GM21576 (cell line): ENCODE data around the gene ICAM3.

Source experiments
- ATAC-seq: cut with Tn5 transposase; IDR thresholded peaks from one replicate; pipeline ENCODE4 v1.9.1; 2021; ENCODE audit warnings: mild to moderate bottlenecking, moderate library complexity; ENCODE audit not compliant: unreplicated experiment

Gene ICAM3

GRCh38 chr19:10292206-10292788 lies 47.1 kb downstream of the ICAM3 start:
- peak; percentile 37 for ATAC-seq

GRCh38 chr19:10291554-10292205 lies 47.7 kb downstream of the ICAM3 start:
- ATAC-seq, result no peak

DNA sequence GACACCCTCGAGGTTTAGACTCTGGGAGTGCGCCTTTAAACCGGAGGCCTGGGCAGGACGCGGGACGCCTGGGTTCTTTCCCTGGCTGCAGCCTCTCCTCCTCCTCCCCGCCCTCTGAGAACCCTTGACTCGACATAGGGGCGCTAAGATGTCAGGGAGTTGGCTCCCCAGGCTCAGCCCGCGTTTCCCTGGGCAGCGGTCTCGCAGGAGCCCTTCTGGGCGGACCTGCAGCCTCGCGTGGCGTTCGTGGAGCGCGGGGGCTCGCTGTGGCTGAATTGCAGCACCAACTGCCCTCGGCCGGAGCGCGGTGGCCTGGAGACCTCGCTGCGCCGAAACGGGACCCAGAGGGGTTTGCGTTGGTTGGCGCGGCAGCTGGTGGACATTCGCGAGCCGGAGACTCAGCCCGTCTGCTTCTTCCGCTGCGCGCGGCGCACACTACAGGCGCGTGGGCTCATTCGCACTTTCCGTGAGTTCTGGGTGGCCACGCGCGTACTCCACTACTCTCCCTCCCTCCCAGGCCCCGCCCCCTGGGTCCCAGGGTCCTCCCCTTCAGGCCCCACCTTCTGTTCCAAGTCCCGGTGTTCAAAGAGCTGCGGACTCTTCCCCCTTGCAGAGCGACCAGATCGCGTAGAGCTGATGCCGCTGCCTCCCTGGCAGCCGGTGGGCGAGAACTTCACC lies 48.4 kb downstream of the ICAM3 start:
- ATAC-seq, result no peak

DNA sequence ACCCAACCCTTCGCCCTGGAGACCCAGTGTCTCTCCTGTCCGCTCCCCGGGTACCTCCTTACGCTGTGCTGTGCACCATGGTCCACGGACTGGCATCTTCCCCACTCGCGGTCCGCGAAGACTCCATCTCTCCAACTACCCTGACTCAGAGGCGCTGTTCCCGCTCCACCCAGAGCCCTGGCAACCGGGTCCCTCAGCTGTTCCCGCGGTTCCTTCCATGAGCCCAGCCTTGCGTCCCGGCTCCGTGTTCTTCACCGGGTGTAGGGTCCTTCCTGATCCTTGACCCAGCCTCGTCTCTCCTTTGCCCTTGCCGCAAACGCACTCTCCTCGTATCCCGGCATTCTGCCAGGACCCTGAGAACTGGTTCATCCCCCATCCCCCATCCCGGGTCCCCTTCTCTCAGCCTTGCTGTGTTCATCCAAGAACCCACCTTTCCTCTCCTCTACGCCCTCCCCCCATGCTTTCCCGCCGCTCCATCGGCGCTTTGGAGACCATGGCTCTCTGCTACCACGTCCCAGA lies 49.0 kb downstream of the ICAM3 start:
- no peak for ATAC-seq

DNA sequence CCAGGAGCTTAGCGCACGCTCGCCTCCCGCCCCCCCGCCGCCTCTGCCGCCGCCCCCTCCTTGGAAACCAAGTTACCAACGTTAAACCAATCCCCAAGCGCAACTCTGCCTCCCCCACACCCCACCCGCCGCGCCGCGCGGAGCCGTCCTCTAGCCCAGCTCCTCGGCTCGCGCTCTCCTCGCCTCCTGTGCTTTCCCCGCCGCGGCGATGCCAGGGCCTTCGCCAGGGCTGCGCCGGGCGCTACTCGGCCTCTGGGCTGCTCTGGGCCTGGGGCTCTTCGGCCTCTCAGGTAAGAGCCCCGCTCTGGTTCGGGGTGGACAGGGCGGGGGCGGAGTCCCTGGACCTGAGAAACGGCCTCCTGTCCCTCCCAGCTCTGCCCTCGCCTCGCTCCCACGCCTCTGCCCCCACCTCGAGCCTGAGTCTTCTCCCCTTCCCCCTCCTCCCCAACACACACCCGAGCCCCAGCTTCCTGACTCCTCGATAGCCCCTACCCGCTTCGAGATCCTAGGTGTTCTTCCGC lies 49.5 kb downstream of the ICAM3 start, which contains the start of gene ICAM5:
ICAM5 (plus strand) TSS at position 117 of the 521 bp plus-strand sequence; CDS start at position 209, 92 bp downstream.
- no peak for ATAC-seq

GRCh38 chr19:10289167-10289835 lies 50.1 kb downstream of the ICAM3 start:
- ATAC-seq, result no peak

DNA sequence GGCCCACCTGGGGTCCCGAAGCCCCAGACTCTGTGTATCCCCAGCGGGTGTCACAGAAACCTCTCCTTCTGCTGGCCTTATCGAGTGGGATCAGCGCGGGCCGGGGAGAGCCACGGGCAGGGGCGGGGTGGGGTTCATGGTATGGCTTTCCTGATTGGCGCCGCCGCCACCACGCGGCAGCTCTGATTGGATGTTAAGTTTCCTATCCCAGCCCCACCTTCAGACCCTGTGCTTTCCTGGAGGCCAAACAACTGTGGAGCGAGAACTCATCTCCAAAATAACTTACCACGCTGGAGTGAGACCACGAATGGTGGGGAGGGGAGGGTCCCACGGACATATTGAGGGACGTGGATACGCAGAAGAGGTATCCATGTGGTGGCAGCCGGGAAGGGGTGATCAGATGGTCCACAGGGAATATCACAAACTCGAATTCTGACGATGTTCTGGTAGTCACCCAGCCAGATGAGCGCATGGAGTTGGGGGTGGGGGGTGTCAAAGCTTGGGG lies 50.7 kb downstream of the ICAM3 start:
- no peak for ATAC-seq

- ATAC-seq, result no peak
Observed at GRCh38 chr19:10286803-10287737, 52.4 kb downstream of the ICAM3 start, which contains the start of gene ICAM4. ICAM4 (plus strand) TSS chr19:10286955; CDS start chr19:10287013, 58 bp downstream.

- no peak for ATAC-seq
Observed at GRCh38 chr19:10285393-10285792, 54.0 kb downstream of the ICAM3 start.

DNA sequence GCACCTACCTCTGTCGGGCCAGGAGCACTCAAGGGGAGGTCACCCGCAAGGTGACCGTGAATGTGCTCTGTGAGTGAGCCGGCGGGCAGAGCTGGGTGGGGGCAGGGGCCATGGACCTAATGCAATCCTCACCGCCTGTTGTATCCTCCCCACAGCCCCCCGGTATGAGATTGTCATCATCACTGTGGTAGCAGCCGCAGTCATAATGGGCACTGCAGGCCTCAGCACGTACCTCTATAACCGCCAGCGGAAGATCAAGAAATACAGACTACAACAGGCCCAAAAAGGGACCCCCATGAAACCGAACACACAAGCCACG lies 54.5 kb downstream of the ICAM3 start:
- ATAC-seq, result no peak

DNA sequence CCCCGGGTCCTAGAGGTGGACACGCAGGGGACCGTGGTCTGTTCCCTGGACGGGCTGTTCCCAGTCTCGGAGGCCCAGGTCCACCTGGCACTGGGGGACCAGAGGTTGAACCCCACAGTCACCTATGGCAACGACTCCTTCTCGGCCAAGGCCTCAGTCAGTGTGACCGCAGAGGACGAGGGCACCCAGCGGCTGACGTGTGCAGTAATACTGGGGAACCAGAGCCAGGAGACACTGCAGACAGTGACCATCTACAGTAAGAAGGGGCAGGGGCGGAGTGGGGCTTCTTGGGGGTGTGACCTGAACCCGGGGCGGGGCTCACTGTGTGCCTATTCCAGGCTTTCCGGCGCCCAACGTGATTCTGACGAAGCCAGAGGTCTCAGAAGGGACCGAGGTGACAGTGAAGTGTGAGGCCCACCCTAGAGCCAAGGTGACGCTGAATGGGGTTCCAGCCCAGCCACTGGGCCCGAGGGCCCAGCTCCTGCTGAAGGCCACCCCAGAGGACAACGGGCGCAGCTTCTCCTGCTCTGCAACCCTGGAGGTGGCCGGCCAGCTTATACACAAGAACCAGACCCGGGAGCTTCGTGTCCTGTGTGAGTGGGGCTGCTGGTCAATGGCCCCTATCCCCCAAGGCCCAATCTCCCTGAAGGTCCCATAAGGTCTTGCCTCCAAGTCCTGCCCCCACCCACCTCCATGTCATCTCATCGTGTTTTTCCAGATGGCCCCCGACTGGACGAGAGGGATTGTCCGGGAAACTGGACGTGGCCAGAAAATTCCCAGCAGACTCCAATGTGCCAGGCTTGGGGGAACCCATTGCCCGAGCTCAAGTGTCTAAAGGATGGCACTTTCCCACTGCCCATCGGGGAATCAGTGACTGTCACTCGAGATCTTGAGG lies 55.1 kb downstream of the ICAM3 start:
- ATAC-seq, result no peak
